Measurements from ENCODE around the gene PHTF2.

The PHTF2 gene

GRCh38 chr7:77839919-77840318 is 41.3 kb downstream of the PHTF2 start:
- POLR2A ChIA-PET, result no interaction called here
- CTCF ChIA-PET, result no interaction called here
- TF ChIP-seq, protein P1, sequence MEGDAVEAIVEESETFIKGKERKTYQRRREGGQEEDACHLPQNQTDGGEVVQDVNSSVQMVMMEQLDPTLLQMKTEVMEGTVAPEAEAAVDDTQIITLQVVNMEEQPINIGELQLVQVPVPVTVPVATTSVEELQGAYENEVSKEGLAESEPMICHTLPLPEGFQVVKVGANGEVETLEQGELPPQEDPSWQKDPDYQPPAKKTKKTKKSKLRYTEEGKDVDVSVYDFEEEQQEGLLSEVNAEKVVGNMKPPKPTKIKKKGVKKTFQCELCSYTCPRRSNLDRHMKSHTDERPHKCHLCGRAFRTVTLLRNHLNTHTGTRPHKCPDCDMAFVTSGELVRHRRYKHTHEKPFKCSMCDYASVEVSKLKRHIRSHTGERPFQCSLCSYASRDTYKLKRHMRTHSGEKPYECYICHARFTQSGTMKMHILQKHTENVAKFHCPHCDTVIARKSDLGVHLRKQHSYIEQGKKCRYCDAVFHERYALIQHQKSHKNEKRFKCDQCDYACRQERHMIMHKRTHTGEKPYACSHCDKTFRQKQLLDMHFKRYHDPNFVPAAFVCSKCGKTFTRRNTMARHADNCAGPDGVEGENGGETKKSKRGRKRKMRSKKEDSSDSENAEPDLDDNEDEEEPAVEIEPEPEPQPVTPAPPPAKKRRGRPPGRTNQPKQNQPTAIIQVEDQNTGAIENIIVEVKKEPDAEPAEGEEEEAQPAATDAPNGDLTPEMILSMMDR (IDR thresholded peaks at IDR 0.05; ENCODE audit: control extremely low read depth, extremely low read depth, low read depth, missing control alignments), result no peak
- no peak for DNase-seq (ENCODE audit: extremely low spot score)

DNA sequence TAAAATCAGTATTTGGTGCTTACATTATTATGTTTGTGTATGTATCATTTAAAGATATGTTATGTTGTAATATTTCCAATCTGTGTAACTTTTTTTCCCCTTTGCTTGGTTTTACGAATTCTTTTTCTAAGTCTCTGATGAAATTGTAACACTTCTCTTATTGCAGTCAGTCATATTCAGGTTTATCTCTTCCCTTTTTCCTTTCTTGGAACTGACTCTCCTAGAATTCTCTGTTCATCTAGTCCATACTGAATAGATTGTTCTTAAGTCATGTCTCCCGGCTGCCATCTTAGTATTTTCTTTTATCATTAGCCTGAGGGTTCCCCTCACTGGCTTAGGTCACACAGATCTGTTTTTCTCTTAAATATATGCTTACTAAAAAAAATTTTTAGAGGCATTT is 44.6 kb downstream of the PHTF2 start:
- POLR2A ChIA-PET, result no interaction called here
- no peak for DNase-seq (ENCODE audit: extremely low spot score)
- CTCF ChIA-PET, result interaction anchor here (1.1 to 2.8 kb wide), 4 partner anchors 10 to 45 kb away, joined by 3 to 11 read pairs (median 6); partner anchors contain the start of genes PHTF2 and TMEM60
- TF ChIP-seq, protein P1 (IDR thresholded peaks at IDR 0.05; ENCODE audit: control extremely low read depth, extremely low read depth, low read depth, missing control alignments), result no peak

- POLR2A ChIA-PET, result no interaction called here
- CTCF ChIA-PET, result interaction anchor here (1.5 to 2.1 kb wide), 2 partner anchors 12 to 19 kb away, joined by 3 to 6 read pairs; no protein-coding TSS in a partner anchor
- no peak for DNase-seq (ENCODE audit: extremely low spot score)
- TF ChIP-seq, protein P1 (IDR thresholded peaks at IDR 0.05; ENCODE audit: control extremely low read depth, extremely low read depth, low read depth, missing control alignments), result no peak
Observed at GRCh38 chr7:77846317-77847092, 47.9 kb downstream of the PHTF2 start.

GRCh38 chr7:77855371-77856083 is 57.0 kb downstream of the PHTF2 start:
- no peak for DNase-seq (ENCODE audit: extremely low spot score)
- ChIA-PET POLR2A (no interaction called here), CTCF (interaction anchor here (1.3 to 1.5 kb wide), 2 partner anchors 98 to 204 kb away, joined by 3 read pairs; no protein-coding TSS in a partner anchor)
- TF ChIP-seq, protein P1 (IDR thresholded peaks at IDR 0.05; ENCODE audit: control extremely low read depth, extremely low read depth, low read depth, missing control alignments), result no peak

GRCh38 chr7:77858278-77858677 is 59.7 kb downstream of the PHTF2 start:
- CTCF ChIA-PET, result no interaction called here
- TF ChIP-seq, protein P1 (IDR thresholded peaks at IDR 0.05; ENCODE audit: control extremely low read depth, extremely low read depth, low read depth, missing control alignments), result no peak
- POLR2A ChIA-PET, result no interaction called here
- peak; percentile 20 for DNase-seq (ENCODE audit: extremely low spot score)

GRCh38 chr7:77859343-77859742 is 60.8 kb downstream of the PHTF2 start:
- ChIA-PET CTCF (no interaction called here), POLR2A (no interaction called here)
- no peak for DNase-seq (ENCODE audit: extremely low spot score)
- TF ChIP-seq, protein P1 (IDR thresholded peaks at IDR 0.05; ENCODE audit: control extremely low read depth, extremely low read depth, low read depth, missing control alignments), result no peak
